ENCODE data around the gene TRMT61A.
"Not testable (repeated sequence)": the region's sequence is repeated elsewhere in the genome, so short reads cannot be mapped to it uniquely, and the experiment has no call there.

Gene TRMT61A

DNA sequence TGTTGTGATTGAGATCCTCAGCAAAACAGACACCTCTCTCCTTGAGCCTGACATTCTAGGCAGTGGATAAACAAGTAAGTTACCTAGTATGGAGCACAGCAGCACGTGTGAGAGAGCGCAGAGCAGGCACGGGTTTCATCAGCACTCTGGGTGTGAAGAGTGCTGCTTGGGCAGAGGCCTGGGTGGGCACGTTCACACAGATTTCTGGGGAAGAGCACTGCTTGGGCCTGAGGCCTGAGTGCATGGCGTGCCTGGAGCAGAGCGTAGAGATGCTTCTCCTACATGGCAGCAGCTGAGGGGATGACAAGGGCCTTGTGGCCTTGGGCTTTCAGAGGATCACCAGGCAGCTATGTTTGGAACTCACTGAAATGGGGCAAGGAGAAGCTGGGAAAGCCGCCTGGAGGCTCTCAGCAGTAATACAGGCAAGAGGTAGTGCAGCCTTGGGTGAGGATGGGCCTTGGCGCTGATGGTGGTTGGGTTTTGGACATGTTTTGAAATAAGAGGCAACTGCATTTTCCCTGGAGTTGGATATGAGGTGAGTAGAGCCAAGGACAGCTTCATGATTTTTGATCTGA is 23.9 kb upstream of the TRMT61A start:
- TF ChIP-seq PAX5 (IDR thresholded peaks at IDR 0.05; ENCODE audit: insufficient read depth, low read length, severe bottlenecking) (no peak), POLR2AphosphoS5 (IDR thresholded peaks at IDR 0.05; ENCODE audit: low read depth, low read length) (no peak), POLR2A (IDR thresholded peaks at IDR 0.05; ENCODE audit: low read depth, low read length) (no peak), SPI1 (IDR thresholded peaks at IDR 0.05; ENCODE audit: low read depth, low read length) (no peak), TAF1 (IDR thresholded peaks at IDR 0.05; ENCODE audit: low read depth, low read length) (no peak), POU2F2 (IDR thresholded peaks at IDR 0.05; ENCODE audit: low read depth, low read length) (no peak)
- FAIRE-seq (no peak), DNase-seq (ENCODE audit: insufficient read length, low spot score) (no peak)

DNA sequence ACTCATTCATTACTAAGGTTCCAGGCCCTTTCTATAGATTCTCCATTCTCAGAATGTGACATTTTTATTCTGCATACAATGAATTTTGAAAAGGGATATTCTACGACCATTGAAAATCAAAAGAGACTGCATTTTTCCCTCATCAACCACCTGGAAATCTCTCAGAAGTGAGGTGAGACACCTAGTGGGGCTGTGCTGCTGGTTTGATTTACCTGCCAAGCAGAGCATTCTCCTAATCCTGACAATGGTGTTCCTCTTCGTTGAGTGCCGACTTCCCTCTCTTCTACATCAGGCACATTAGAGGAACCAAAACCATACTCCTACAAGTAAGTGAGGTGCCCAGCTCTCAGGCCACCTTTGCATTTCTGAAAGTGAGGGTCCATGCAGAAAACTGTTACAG is 21.2 kb upstream of the TRMT61A start:
- TF ChIP-seq TAF1 (IDR thresholded peaks at IDR 0.05; ENCODE audit: low read depth, low read length) (no peak), POU2F2 (IDR thresholded peaks at IDR 0.05; ENCODE audit: low read depth, low read length) (no peak), POLR2AphosphoS5 (IDR thresholded peaks at IDR 0.05; ENCODE audit: low read depth, low read length) (no peak), SPI1 (IDR thresholded peaks at IDR 0.05; ENCODE audit: low read depth, low read length) (no peak), PAX5 (IDR thresholded peaks at IDR 0.05; ENCODE audit: insufficient read depth, low read length, severe bottlenecking) (no peak), POLR2A (IDR thresholded peaks at IDR 0.05; ENCODE audit: low read depth, low read length) (no peak)
- DNase-seq (ENCODE audit: insufficient read length, low spot score), result no peak
- no peak for FAIRE-seq

DNA sequence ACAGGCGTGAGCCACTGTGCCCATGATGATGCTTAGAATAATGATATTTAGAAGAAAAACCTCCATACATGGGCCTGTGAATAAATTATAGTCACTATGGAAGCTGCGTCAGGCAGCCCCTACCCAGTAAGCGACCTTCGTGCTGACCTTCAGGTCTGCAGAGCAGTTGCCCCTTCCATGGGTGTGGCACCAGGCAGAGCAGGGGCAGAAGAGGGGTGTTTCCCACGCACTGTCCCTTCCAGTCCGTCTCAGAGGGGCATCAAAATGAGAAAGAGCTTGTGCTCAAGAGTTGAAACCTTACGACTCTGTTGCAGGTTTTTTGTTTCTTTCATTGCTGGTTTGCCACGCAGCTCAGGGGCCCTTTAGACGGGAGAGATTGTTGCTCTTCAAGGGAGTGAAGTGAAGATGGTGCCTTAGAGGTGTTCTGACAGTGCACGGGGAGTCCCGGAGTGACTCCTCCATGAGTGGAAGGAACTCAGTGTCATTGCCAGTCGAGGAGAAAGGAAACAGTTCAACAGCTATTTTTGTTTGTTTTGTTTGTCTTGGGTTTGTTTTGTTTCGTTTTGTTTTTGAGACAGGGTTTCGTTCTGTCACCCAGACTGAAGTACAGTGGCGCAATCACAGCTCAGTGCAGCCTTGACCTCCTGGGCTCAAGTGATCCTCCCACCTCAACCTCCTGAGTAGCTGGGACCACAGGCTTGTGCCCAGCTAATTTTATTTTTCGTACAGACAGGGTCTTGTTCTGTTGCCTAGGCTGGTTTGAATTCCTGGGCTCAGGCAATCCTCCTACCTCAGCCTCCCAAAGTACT is 20.3 kb upstream of the TRMT61A start:
- FAIRE-seq (peak; percentile 43), DNase-seq (ENCODE audit: insufficient read length, low spot score) (no peak)
- TF ChIP-seq PAX5 (IDR thresholded peaks at IDR 0.05; ENCODE audit: insufficient read depth, low read length, severe bottlenecking), result no peak
- TF ChIP-seq POLR2A (IDR thresholded peaks at IDR 0.05; ENCODE audit: low read depth, low read length), result no peak
- no peak for TF ChIP-seq SPI1 (IDR thresholded peaks at IDR 0.05; ENCODE audit: low read depth, low read length)
- no peak for TF ChIP-seq POLR2AphosphoS5 (IDR thresholded peaks at IDR 0.05; ENCODE audit: low read depth, low read length)
- TF ChIP-seq POU2F2 (IDR thresholded peaks at IDR 0.05; ENCODE audit: low read depth, low read length), result no peak
- no peak for TF ChIP-seq TAF1 (IDR thresholded peaks at IDR 0.05; ENCODE audit: low read depth, low read length)

DNA sequence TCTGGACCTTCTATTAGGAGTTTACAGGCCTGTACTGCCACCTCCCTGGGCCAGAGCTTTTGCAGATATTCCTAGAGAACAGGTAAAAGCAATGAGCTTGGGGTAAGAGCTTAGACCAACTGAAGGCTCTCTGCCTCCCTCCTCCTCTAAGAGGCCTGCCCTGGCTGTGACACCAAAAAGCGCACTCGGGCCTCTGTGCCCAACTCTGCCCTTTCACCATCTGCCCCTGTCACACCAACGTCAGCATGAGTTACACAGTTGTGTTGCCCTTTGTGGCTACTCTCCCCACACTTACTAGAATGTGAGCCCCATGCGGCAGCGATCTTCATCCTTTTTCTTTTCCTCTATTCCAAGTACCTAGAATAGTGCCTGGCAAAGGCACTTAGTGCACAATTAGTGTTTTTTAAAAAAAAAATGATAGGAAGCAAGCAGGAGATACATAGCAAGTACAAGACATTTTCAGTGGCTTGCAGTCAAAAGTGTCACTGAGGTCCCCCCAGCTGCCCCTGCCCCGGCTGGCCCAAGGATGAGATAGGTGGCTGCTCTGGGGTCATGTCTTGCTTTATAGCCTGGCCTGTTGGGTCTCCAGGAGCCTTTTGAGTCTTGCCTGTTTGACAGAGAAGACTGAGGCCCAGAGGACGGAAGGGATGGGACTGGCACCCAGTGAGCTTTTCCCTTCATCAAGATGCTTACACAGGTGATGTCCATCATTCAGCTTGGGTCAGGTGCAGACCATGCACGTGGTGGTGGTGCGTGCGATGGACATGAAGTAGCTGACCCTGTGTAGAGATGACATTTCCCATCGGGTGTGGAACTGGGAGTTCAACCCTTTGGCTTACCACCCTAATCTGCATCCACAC is 18.9 kb upstream of the TRMT61A start:
- TF ChIP-seq POU2F2 (IDR thresholded peaks at IDR 0.05; ENCODE audit: low read depth, low read length), result no peak
- no peak for TF ChIP-seq POLR2AphosphoS5 (IDR thresholded peaks at IDR 0.05; ENCODE audit: low read depth, low read length)
- TF ChIP-seq PAX5 (IDR thresholded peaks at IDR 0.05; ENCODE audit: insufficient read depth, low read length, severe bottlenecking), result no peak
- TF ChIP-seq POLR2A (IDR thresholded peaks at IDR 0.05; ENCODE audit: low read depth, low read length), result no peak
- no peak for TF ChIP-seq TAF1 (IDR thresholded peaks at IDR 0.05; ENCODE audit: low read depth, low read length)
- no peak for TF ChIP-seq SPI1 (IDR thresholded peaks at IDR 0.05; ENCODE audit: low read depth, low read length)
- FAIRE-seq (peak; percentile 43), DNase-seq (ENCODE audit: insufficient read length, low spot score) (no peak)

DNA sequence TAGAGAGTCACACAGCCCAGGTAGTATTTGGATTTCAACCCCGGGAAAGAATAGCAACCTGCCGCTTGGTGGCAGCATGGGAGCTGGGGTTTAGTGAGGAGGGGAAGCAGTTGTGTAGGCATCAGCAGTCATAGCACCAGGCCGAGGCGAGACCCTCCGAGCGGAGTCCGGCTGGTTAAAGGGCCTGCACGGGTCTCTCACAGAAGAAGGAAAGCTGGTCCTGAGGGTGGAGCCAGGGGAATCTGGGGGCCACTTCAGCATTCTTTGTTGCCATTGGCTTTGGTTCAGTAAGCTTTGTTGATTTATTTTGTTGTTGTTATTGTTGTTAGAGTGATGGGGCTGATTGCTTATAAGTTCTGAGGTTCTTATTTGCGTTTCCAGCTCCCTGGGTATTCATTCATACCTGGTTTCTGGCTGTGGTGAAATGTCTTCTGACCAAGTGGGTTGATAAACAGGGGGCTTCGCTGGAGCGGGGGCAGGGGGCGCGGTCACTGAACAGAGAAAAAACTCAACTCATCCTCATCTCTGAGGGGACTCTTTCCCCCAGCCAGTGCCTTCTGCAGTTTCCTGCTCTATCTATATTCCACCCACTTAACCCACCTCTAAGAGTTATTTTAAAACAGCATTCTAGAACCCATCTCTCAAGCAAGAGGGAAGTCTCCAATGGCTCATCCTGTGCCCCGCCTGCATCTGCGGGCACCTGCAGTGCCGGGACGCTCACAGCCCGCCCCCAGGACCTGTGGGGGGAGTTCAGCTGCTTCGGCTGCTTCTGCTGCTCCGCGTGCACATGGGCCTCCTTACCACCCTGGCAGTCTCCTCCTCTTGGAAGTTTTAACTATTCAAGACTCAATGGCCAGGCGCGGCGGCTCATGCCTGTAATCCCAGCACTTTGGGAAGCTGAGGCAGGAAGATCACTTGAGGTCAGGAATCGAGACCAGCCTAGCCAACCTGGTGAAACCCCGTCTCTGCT is 18.0 kb upstream of the TRMT61A start:
- FAIRE-seq, result no peak
- no peak for TF ChIP-seq POLR2A (IDR thresholded peaks at IDR 0.05; ENCODE audit: low read depth, low read length)
- TF ChIP-seq SPI1 (IDR thresholded peaks at IDR 0.05; ENCODE audit: low read depth, low read length), result no peak
- no peak for TF ChIP-seq TAF1 (IDR thresholded peaks at IDR 0.05; ENCODE audit: low read depth, low read length)
- TF ChIP-seq POLR2AphosphoS5 (IDR thresholded peaks at IDR 0.05; ENCODE audit: low read depth, low read length), result no peak
- no peak for TF ChIP-seq PAX5 (IDR thresholded peaks at IDR 0.05; ENCODE audit: insufficient read depth, low read length, severe bottlenecking)
- TF ChIP-seq POU2F2 (IDR thresholded peaks at IDR 0.05; ENCODE audit: low read depth, low read length), result no peak
- DNase-seq (ENCODE audit: insufficient read length, low spot score), result no peak

DNA sequence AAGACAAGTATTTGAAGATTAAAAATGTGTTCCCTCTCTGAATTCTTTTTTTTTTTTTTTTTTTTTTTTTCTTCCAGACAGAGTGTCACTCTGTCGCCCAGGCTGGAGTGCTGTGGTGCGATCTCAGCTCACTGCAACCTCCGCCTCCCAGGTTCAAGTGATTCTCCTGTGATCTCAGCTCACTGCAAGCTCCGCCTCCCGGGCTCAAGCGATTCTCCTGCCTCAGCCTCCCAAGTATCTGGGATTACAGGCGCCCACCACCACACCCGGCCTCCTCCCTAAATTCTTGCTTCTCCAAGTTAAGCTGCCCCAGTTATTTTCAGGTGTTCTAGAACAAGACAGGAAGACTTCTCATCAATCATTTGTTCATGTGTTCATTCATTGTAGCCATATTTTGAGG is 16.8 kb upstream of the TRMT61A start:
- not testable (repeated sequence) for DNase-seq (ENCODE audit: insufficient read length, low spot score); FAIRE-seq

DNA sequence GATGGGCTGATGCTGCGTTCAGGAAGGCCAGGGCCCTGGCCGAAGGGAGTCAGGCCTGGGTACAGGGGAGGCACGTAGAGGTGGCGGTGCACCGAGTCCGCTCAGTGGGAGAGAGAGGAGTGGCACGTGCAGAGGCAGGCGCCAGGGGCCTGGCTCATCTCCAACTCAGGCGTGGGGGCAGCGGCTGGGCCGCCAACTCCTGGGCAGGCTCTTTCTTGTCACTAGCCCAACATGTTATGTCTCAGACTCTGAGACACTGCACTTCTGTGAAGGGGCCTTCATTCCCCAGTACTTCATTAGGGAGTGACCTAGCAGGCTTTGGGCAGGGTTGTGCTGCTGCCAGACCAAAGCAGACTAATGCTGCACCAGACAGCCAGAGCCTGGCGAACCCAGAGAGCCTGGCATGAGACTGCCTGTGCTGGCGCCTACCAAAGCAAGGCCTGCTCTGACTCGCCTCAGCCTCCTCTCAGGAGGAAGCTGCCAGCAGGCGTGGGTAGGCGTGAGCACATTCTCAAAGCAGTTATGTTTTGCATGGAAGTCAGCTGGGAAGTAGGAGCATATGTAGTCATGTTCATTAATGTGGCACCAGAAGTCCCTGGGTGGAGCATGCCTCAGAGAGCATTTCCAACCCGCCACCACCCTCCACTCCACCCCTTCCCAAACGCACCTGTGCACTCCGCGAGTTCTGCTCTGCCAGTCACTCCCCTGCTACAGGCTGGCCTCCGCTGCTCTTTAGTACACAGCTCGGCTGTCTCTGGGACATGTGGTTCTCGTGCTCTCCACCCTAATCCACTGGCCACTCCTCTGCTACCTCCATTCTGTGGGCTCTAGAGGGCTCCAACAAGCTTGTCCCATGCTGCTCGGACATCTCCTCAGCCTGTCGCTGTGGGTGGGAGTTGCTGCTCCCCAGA is 16.0 kb upstream of the TRMT61A start:
- no peak for TF ChIP-seq POU2F2 (IDR thresholded peaks at IDR 0.05; ENCODE audit: low read depth, low read length)
- no peak for TF ChIP-seq SPI1 (IDR thresholded peaks at IDR 0.05; ENCODE audit: low read depth, low read length)
- TF ChIP-seq POLR2A (IDR thresholded peaks at IDR 0.05; ENCODE audit: low read depth, low read length), result 0 out of 2 replicates have a peak, but pooled peaks have one; percentile 16
- no peak for TF ChIP-seq TAF1 (IDR thresholded peaks at IDR 0.05; ENCODE audit: low read depth, low read length)
- TF ChIP-seq PAX5 (IDR thresholded peaks at IDR 0.05; ENCODE audit: insufficient read depth, low read length, severe bottlenecking), result no peak
- TF ChIP-seq POLR2AphosphoS5 (IDR thresholded peaks at IDR 0.05; ENCODE audit: low read depth, low read length), result no peak
- DNase-seq (ENCODE audit: insufficient read length, low spot score) (no peak), FAIRE-seq (no peak)
